Lung (tissue), 12 donors: ENCODE results near the gene KCNG2. TPM values are rescaled to one million over a fixed set of nuclear protein-coding genes. Genes with fewer than 3 reads are reported as not detected.

Experiments
- ATAC-seq: fragments of 200-7000 bp; cut with Tn5 transposase; one replicate; pipeline ENCODE4 v1.9.1; 2020; ENCODE audit warnings: moderate number of reproducible peaks; ENCODE audit not compliant: insufficient read depth, low FRiP score
- DNase-seq, 3 donors: peaks; one replicate each; pipeline ENCODE4 v3.0.0-alpha.2; 2013 to 2017
- H3K27ac ChIP-seq, 2 donors: one replicate each; pipeline ENCODE4 v1.5.1; 2013; ENCODE audit warnings: mild to moderate bottlenecking in 2 of 2, moderate library complexity in 2 of 2, control low read depth in 1 of 2, inconsistent platforms in 1 of 2, low read depth in 1 of 2, low read length in 1 of 2
- H3K27me3 ChIP-seq, 3 donors: one replicate each; pipeline ENCODE4 v1.5.1; 2013; ENCODE audit warnings: low read length in 2 of 3; ENCODE audit not compliant: control insufficient read depth in 3 of 3, insufficient read depth in 3 of 3
- H3K36me3 ChIP-seq, 4 donors: one replicate each; pipeline ENCODE4 v1.5.1; 2013; ENCODE audit warnings: low read length in 4 of 4, mild to moderate bottlenecking in 1 of 4, moderate library complexity in 1 of 4; ENCODE audit not compliant: control insufficient read depth in 4 of 4, insufficient read depth in 4 of 4
- H3K4me1 ChIP-seq, 5 donors: one replicate each; pipeline ENCODE4 v1.5.1; 2013; ENCODE audit warnings: low read length in 5 of 5, mild to moderate bottlenecking in 2 of 5, moderate library complexity in 1 of 5; ENCODE audit not compliant: control insufficient read depth in 5 of 5, insufficient read depth in 5 of 5
- H3K4me3 ChIP-seq: one replicate; pipeline ENCODE4 v1.5.1; 2013; ENCODE audit warnings: mild to moderate bottlenecking, control low read depth, moderate library complexity
- H3K9ac ChIP-seq, 2 donors: one replicate each; pipeline ENCODE4 v1.5.1; 2013; ENCODE audit warnings: low read length in 2 of 2, control low read depth in 1 of 2; ENCODE audit not compliant: insufficient read depth in 1 of 2
- H3K9me3 ChIP-seq, 4 donors: one replicate each; pipeline ENCODE4 v1.5.1; 2013; ENCODE audit warnings: low read length in 3 of 4, mild to moderate bottlenecking in 1 of 4, moderate library complexity in 1 of 4; ENCODE audit not compliant: control insufficient read depth in 4 of 4, insufficient read depth in 3 of 4
- WGBS, 2 donors: extraction: QIAGEN DNeasy Blood & Tissue Kit; methylation state at CpG; one replicate each; pipeline ENCODE4 v1.1.7; 2013; 5-methylcytosine and 5-hydroxymethylcytosine counted together
- polyA plus RNA-seq, 2 donors: library from polyadenylated mRNA; stranded (reverse); fragments of 200-250 nt; gene quantifications; one replicate each; pipeline ENCODE4 v1.2.1, GENCODE V29; 2013
- total RNA-seq, 2 donors: library from RNA; depleted of rRNA in 1 of 2; stranded (reverse); fragments of >200 nt in 1 of 2; gene quantifications; one replicate each; pipeline ENCODE4 v1.2.1, GENCODE V29; 2014 to 2021
- TF ChIP-seq, protein P1 (sequence below): IDR thresholded peaks from 2 replicates; pipeline ENCODE4 v1.5.1; 2012; ENCODE audit warnings: mild to moderate bottlenecking; ENCODE audit errors: control extremely low read depth, extremely low read depth
- donor health status: control.
- donor health status: control.
- donor health status: Bipolar disorder and iron deficiency.
- donor health status: healthy.
- donor health status: DM: yes; HTN: yes; CAD: no.

KCNG2 gene
- total and polyA plus RNA-seq, 4 donors: 0.16 to 1.8 (median 1.2) TPM

DNA sequence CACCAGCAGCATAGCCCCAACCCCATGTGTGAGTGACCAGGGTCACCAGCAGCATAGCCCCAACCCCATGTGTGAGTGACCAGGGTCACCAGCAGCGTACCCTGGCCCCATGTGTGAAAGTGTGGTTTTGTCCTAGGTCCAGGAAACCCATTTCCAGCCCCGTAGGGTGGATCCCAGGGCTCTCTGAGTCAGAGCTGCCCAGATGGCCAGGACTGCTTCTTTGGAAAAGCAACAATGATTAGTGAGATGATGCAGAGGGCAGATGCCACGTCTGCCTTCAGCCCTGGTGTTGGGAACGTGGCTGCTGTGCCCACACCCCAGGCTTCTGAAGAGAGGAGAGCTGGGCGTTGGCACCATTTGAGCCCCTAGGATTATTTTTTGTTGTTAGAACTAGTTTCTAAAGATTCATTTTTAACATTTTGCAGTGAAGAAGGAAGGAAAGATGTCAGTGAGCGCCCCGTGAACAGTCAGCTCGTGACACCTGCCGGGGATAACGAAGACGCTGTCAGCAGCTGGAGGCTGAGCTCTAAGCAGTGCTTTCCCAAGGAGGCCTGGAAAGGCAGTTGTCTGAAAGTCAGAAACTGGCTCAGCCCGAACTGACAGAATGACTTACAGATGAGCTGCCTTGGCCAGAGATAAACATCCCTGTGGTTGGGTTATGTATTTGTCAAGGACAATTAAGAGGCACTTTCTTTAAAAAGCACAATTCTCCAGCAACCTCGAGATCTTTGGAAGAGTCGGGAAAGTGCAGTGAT is 32.1 kb upstream of the KCNG2 start:
- DNase-seq (no peak), ATAC-seq (no peak)
- TF ChIP-seq, protein P1, sequence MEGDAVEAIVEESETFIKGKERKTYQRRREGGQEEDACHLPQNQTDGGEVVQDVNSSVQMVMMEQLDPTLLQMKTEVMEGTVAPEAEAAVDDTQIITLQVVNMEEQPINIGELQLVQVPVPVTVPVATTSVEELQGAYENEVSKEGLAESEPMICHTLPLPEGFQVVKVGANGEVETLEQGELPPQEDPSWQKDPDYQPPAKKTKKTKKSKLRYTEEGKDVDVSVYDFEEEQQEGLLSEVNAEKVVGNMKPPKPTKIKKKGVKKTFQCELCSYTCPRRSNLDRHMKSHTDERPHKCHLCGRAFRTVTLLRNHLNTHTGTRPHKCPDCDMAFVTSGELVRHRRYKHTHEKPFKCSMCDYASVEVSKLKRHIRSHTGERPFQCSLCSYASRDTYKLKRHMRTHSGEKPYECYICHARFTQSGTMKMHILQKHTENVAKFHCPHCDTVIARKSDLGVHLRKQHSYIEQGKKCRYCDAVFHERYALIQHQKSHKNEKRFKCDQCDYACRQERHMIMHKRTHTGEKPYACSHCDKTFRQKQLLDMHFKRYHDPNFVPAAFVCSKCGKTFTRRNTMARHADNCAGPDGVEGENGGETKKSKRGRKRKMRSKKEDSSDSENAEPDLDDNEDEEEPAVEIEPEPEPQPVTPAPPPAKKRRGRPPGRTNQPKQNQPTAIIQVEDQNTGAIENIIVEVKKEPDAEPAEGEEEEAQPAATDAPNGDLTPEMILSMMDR: no peak
- Histone ChIP-seq H3K4me3 (no peak overlapping the region), H3K27ac (no peak overlapping the region), H3K9ac (no peak overlapping the region), H3K4me1 (no peaks in the 10 kb centered on the region), H3K36me3 (no peaks in the 10 kb centered on the region), H3K27me3 (no peaks in the 10 kb centered on the region), H3K9me3 (peaks cover 0 to 26% (median 0%) of the 10 kb centered on the region in 4 donors)
- 68 to 77% methylated on average over 14 of the region's 14 CpGs for WGBS, 2 donors

DNA sequence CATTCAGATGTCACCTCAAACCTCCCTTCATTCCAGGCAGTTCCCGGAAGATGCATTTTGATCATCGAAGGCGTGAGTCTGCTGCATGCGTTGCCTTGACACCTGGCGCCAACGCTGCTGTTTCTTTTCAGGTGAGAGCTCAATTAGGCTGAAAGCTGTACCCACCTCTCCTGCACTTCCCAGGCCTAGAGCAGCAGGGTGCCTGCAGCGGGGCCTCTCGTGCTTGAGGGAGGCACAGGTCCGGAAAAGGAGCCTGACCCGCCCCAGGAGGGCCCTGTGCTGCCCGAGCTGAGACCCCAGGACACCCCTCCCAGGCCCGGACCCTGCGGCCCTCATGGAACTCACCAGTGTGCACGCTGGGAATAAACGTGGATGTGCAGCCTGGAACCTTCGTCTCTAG is 31.4 kb upstream of the KCNG2 start:
- WGBS, 2 donors: 63 to 74% methylated on average over 16 of the region's 16 CpGs
- no peak for ATAC-seq
- Histone ChIP-seq H3K9me3 (peaks cover 0 to 26% (median 0%) of the 10 kb centered on the region in 4 donors), H3K4me1 (no peaks in the 10 kb centered on the region), H3K36me3 (no peaks in the 10 kb centered on the region), H3K27ac (no peak overlapping the region), H3K4me3 (no peak overlapping the region), H3K9ac (no peak overlapping the region), H3K27me3 (no peaks in the 10 kb centered on the region)
- no peak for DNase-seq
- TF ChIP-seq, protein P1: no peak

DNA sequence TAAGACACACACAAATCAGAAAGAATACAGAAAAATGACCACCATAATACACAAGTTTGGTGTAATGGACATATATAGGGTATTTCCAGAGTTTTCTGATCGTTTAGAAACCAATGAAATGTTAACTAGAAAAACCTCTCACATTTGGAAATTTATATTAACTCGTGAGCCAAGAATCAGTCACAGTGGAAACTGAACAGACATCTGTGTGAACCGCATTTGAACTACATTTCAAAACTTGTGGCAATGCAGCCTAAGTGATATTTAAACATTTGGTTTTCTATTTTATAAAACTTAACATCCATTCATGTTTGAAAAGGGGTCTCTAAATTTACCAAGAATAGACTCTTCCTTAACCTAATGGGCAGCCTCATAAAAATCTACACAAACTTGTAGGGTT is 29.0 kb upstream of the KCNG2 start:
- 68 to 76% methylated on average over 3 of the region's 3 CpGs for WGBS, 2 donors
- Histone ChIP-seq H3K4me3 (no peak overlapping the region), H3K9ac (no peak overlapping the region), H3K27me3 (no peaks in the 10 kb centered on the region), H3K36me3 (no peaks in the 10 kb centered on the region), H3K4me1 (no peaks in the 10 kb centered on the region), H3K9me3 (peaks cover 0 to 25% (median 0%) of the 10 kb centered on the region in 4 donors), H3K27ac (no peak overlapping the region)
- TF ChIP-seq, protein P1: no peak
- no peak for ATAC-seq
- no peak for DNase-seq
